GM12878 (cell line): ENCODE data around the gene TIPARP.

ENCODE experiments used
- CTCF ChIP-seq, 3 experiments: IDR thresholded peaks in 2 of 3; conservative IDR thresholded peaks in 1 of 3; 2 replicates each; pipeline ENCODE4 v1.5.1; 2011; ENCODE audit warnings: low read depth in 3 of 3, low read length in 3 of 3, mild to moderate bottlenecking in 3 of 3, control low read depth in 2 of 3, moderate library complexity in 2 of 3, inconsistent platforms in 1 of 3, mixed read lengths in 1 of 3; ENCODE audit not compliant: control insufficient read depth in 2 of 3, insufficient read depth in 1 of 3; ENCODE audit errors: extremely low read depth in 1 of 3
- NBN ChIP-seq: fragments of 450-650 bp; IDR thresholded peaks from 2 replicates; pipeline ENCODE4 v1.6.1; 2016
- PBX3 ChIP-seq: IDR thresholded peaks from 2 replicates; pipeline ENCODE4 v1.6.1; 2011; ENCODE audit warnings: mild to moderate bottlenecking, low read depth, low read length, moderate library complexity; ENCODE audit not compliant: insufficient replicate concordance
- POLR2A ChIP-seq: IDR thresholded peaks from 2 replicates; pipeline ENCODE4 v1.6.1; 2011; ENCODE audit warnings: low read depth, mild to moderate bottlenecking, low read length
- RFX5 ChIP-seq: IDR thresholded peaks from 2 replicates; pipeline ENCODE4 v1.6.1; 2011; ENCODE audit warnings: low read depth, low read length, improper control_type of control experiment
- SP1 ChIP-seq: IDR thresholded peaks from one replicate; pipeline ENCODE4 v1.6.1; 2011; ENCODE audit warnings: low read depth, low read length

DNA sequence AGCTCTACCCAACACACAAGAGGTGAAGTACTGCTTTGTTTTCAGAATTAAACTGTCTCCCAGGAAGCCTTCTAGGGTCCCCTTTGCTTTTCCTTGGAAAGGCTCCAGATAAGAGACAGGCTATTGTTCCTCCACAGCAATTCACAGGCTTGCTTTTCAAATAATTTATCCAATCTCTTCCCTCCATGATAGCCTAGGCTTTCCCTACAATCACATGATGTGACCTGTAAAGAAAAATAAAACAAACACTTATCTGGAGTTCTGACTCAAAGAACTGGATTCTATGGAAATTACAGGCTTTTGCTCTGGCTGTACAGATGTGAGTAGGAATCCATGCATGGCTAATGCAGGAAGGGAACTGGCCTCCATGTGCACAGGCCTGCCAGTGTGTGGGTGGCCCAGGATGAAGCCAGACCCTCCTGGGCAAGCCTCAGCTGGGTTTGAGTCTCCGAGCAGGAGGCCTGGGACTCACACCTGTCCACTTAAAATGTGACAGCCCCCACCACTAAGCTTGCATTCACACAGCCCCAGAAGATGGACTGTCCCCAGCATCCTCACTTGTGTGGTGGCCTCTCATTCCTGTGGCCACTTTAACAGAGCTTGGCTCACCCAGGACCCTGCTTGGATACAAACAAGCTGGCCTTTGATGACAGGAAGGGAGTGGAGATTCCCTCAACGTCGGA, 75.9 kb downstream of the TIPARP start:
- TF ChIP-seq SP1 (no peak), POLR2A (no peak), CTCF (IDR thresholded peaks at IDR 0.05 in 2 of 3, conservative IDR thresholded peaks at IDR 0.05 in 1 of 3; ENCODE audit: control insufficient read depth in 2 of 3, extremely low read depth in 1 of 3, insufficient read depth in 1 of 3, low read depth in 3 of 3, low read length in 3 of 3) (no peak), PBX3 (no peak), RFX5 (no peak), NBN (no peak)
